Panc1 (cell line): ENCODE results near the gene DAO. TPM values are rescaled to one million over a fixed set of nuclear protein-coding genes. Genes with fewer than 3 reads are reported as not detected.

Experiments used
- ATAC-seq: fragments of 200-7000 bp; cut with Tn5 transposase; 2 replicates; pipeline ENCODE4 v1.9.1; 2020; ENCODE audit warnings: mild to moderate bottlenecking, moderate library complexity
- BruUV-seq: library from RNA; stranded (reverse); fragments of 400-500 nt; replicated peaks from 2 replicates; lab custom pipeline; 2021; lab: Mats Ljungman, UMichigan
- CTCF ChIA-PET: fragments of 300-600 bp; sonication (Branson Sonifier 250); formaldehyde crosslinking; loops from one replicate; lab custom pipeline; 2022; ENCODE audit warnings: antibody characterized with exemption; lab: Charles Lee
- POLR2A ChIA-PET: fragments of 300-600 bp; sonication (Branson Sonifier 250); formaldehyde crosslinking; loops from one replicate; lab custom pipeline; 2022; ENCODE audit warnings: antibody characterized with exemption; lab: Charles Lee
- DNase-seq: peaks from one replicate; pipeline ENCODE4 v3.0.0-alpha.2; 2010; ENCODE audit warnings: low read depth, low spot score
- H3K27ac ChIP-seq: 2 replicates; pipeline ENCODE4 v1.5.1; 2011; ENCODE audit warnings: mild to moderate bottlenecking, low read length, inconsistent platforms
- H3K27me3 ChIP-seq: fragments of 200-500 bp; sonication (Bioruptor generic); 2 replicates; pipeline ENCODE4 v1.6.0; 2014; ENCODE audit warnings: low read length, inconsistent platforms; ENCODE audit not compliant: control insufficient read depth, insufficient read depth
- H3K36me3 ChIP-seq: fragments of 200-500 bp; sonication (Bioruptor generic); 2 replicates; pipeline ENCODE4 v1.5.1; 2014; ENCODE audit warnings: inconsistent platforms, mild to moderate bottlenecking, low read length, moderate library complexity; ENCODE audit not compliant: control insufficient read depth, insufficient read depth
- H3K4me1 ChIP-seq: 2 replicates; pipeline ENCODE4 v1.5.1; 2011; ENCODE audit warnings: inconsistent platforms, mild to moderate bottlenecking, low read length, moderate library complexity; ENCODE audit not compliant: control insufficient read depth, insufficient read depth
- H3K4me3 ChIP-seq, 2 experiments: 2 replicates each; pipeline ENCODE4 v1.5.1; 2011 to 2012; ENCODE audit warnings: low read depth in 2 of 2, low read length in 2 of 2, mild to moderate bottlenecking in 2 of 2, inconsistent platforms in 1 of 2, moderate library complexity in 1 of 2
- H3K9me3 ChIP-seq: fragments of 200-500 bp; sonication (Bioruptor generic); 2 replicates; pipeline ENCODE4 v1.5.1; 2014; ENCODE audit warnings: low read depth, mild to moderate bottlenecking, inconsistent platforms, low read length, moderate library complexity; ENCODE audit not compliant: control insufficient read depth, insufficient read depth
- CTCF ChIP-seq: fragments of 450-650 bp; IDR thresholded peaks from 2 replicates; pipeline ENCODE4 v1.5.1; 2017; ENCODE audit warnings: mild to moderate bottlenecking
- POLR2AphosphoS5 ChIP-seq: IDR thresholded peaks from 2 replicates; pipeline ENCODE4 v1.6.1; 2012; ENCODE audit warnings: mild to moderate bottlenecking, low read depth, low read length, moderate library complexity
- SIN3A ChIP-seq: IDR thresholded peaks from 2 replicates; pipeline ENCODE4 v1.6.1; 2012; ENCODE audit warnings: low read depth, mild to moderate bottlenecking, low read length, moderate library complexity, borderline replicate concordance; ENCODE audit not compliant: insufficient read depth
- TCF7L2 ChIP-seq: IDR thresholded peaks from 2 replicates; pipeline ENCODE4 v1.6.1; 2011; ENCODE audit warnings: mild to moderate bottlenecking, low read depth, low read length, inconsistent platforms
- in situ Hi-C: cut with HindIII; loops from 2 replicates; pipeline ENCODE4 v1.10.0; 2016; ENCODE audit warnings: low sequenced_read_pairs, low pct_unique_long_range_greater_than_20kb
- intact Hi-C: fragments of 100-400 bp; cut with micrococcal nuclease; formaldehyde crosslinking; loops from one replicate; pipeline ENCODE4 v1.10.0; 2022; ENCODE audit not compliant: unreplicated experiment
- total RNA-seq: library from RNA; stranded (reverse); gene quantifications from one replicate; pipeline ENCODE4 v1.2.1, GENCODE V29; 2021; ENCODE audit not compliant: unreplicated experiment
- TF ChIP-seq, protein P1 (sequence below), 2 experiments: IDR thresholded peaks; 2 replicates each; pipeline ENCODE4 v1.6.1; 2011 to 2012; ENCODE audit warnings: low read depth in 2 of 2, control low read depth in 1 of 2, low read length in 1 of 2, mild to moderate bottlenecking in 1 of 2, moderate library complexity in 1 of 2; ENCODE audit not compliant: insufficient read depth in 1 of 2

Gene DAO
- total RNA-seq, 1 experiment from 2014 or later = not detected

GRCh38 chr12:108947097-108947496 lies 67.2 kb downstream of the DAO start:
- POLR2A ChIA-PET = no interaction called here
- TF ChIP-seq SIN3A (no peak), TCF7L2 (no peak)
- CTCF ChIA-PET = no interaction called here
- intact Hi-C loops (no loop called here), in situ Hi-C loops (no loop called here)
- ATAC-seq (no peak), DNase-seq (no peak)
- no peaks in the 10 kb centered on the region for H3K27me3 ChIP-seq
- H3K27ac ChIP-seq = no peak overlapping the region
- no peaks in the 10 kb centered on the region; the same call in 1 of the 2 replicates for H3K9me3 ChIP-seq
- H3K4me3 ChIP-seq = no peak overlapping the region
- no peaks in the 10 kb centered on the region for H3K36me3 ChIP-seq
- BruUV-seq = no TSS peak
- peaks cover 4% of the 10 kb centered on the region; the same call in 1 of the 2 replicates for H3K4me1 ChIP-seq

DNA sequence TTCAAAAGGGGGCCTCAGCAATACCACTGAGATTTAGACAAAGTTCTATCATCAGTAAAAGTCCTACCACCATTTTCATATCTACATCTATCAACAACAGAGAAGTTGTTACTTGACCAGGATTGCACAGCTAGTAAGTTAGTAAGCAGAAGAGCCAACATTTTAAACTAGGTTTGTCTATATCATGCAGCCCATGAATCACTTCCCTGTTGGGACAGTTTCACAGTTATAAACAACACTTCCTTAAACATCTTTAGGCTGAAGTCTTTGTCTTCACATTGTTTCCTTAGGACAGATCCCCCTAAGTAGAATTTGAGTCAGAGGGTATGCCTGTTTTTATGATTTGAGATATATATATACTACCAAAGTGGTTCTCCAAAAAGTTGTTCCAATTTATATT lies 68.5 kb downstream of the DAO start:
- no peak overlapping the region for H3K4me3 ChIP-seq
- no peak overlapping the region for H3K27ac ChIP-seq
- no peaks in the 10 kb centered on the region for H3K27me3 ChIP-seq
- BruUV-seq = no TSS peak
- in situ Hi-C loops (no loop called here), intact Hi-C loops (no loop called here)
- ChIA-PET CTCF (no interaction called here), POLR2A (interaction anchor here (0.7 kb wide), 1 partner anchor 9 kb away, joined by 3 read pairs; no protein-coding TSS in a partner anchor)
- ATAC-seq (no peak), DNase-seq (no peak)
- peaks cover 4% of the 10 kb centered on the region; the same call in 1 of the 2 replicates for H3K4me1 ChIP-seq
- no peak for TF ChIP-seq TCF7L2
- TF ChIP-seq SIN3A = no peak
- no peak for TF ChIP-seq POLR2AphosphoS5
- TF ChIP-seq, protein P1, sequence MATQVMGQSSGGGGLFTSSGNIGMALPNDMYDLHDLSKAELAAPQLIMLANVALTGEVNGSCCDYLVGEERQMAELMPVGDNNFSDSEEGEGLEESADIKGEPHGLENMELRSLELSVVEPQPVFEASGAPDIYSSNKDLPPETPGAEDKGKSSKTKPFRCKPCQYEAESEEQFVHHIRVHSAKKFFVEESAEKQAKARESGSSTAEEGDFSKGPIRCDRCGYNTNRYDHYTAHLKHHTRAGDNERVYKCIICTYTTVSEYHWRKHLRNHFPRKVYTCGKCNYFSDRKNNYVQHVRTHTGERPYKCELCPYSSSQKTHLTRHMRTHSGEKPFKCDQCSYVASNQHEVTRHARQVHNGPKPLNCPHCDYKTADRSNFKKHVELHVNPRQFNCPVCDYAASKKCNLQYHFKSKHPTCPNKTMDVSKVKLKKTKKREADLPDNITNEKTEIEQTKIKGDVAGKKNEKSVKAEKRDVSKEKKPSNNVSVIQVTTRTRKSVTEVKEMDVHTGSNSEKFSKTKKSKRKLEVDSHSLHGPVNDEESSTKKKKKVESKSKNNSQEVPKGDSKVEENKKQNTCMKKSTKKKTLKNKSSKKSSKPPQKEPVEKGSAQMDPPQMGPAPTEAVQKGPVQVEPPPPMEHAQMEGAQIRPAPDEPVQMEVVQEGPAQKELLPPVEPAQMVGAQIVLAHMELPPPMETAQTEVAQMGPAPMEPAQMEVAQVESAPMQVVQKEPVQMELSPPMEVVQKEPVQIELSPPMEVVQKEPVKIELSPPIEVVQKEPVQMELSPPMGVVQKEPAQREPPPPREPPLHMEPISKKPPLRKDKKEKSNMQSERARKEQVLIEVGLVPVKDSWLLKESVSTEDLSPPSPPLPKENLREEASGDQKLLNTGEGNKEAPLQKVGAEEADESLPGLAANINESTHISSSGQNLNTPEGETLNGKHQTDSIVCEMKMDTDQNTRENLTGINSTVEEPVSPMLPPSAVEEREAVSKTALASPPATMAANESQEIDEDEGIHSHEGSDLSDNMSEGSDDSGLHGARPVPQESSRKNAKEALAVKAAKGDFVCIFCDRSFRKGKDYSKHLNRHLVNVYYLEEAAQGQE (IDR thresholded peaks at IDR 0.05; ENCODE audit: insufficient read depth in 1 of 2, low read depth in 2 of 2, low read length in 1 of 2) = no peak
- TF ChIP-seq CTCF = no peak
- no peaks in the 10 kb centered on the region; the same call in 1 of the 2 replicates for H3K9me3 ChIP-seq
- no peaks in the 10 kb centered on the region for H3K36me3 ChIP-seq

GRCh38 chr12:108949976-108950375 lies 70.1 kb downstream of the DAO start:
- H3K27ac ChIP-seq = no peak overlapping the region
- no peak overlapping the region for H3K4me3 ChIP-seq
- H3K4me1 ChIP-seq = peaks cover 4% of the 10 kb centered on the region; the same call in 1 of the 2 replicates
- no peak for DNase-seq
- no TSS peak for BruUV-seq
- no peaks in the 10 kb centered on the region; the same call in 1 of the 2 replicates for H3K9me3 ChIP-seq
- no peaks in the 10 kb centered on the region for H3K36me3 ChIP-seq
- POLR2A ChIA-PET = interaction anchor here (0.7 kb wide), 2 partner anchors 64 to 129 kb away, joined by 3 to 7 read pairs; no protein-coding TSS in a partner anchor
- H3K27me3 ChIP-seq = no peaks in the 10 kb centered on the region
- CTCF ChIA-PET = interaction anchor here (0.6 to 1.8 kb wide), 2 partner anchors 10 to 42 kb away, joined by 4 to 7 read pairs; no protein-coding TSS in a partner anchor
- in situ Hi-C loops (no loop called here), intact Hi-C loops (loop anchor here (10.0 kb wide), 2 partner anchors 145 to 285 kb away; partner anchors contain the start of genes ALKBH2 and UNG)
- TF ChIP-seq, protein P1 (IDR thresholded peaks at IDR 0.05; ENCODE audit: insufficient read depth in 1 of 2, low read depth in 2 of 2, low read length in 1 of 2) = no peak
- TF ChIP-seq CTCF (no peak), POLR2AphosphoS5 (no peak), SIN3A (no peak), TCF7L2 (no peak)
- no peak for ATAC-seq
